ENCODE measurements around the gene FGF12.

- TF ChIP-seq FOXJ3 (CRISPR knock-in tag; IDR thresholded peaks at IDR 0.05) (no peak), CTCF (IDR thresholded peaks at IDR 0.05) (no peak)
These were observed 413.7 kb downstream of the FGF12 start for GRCh38 chr3:192313605-192314004.
